HUES64 (cell line): ENCODE results near the gene PDE3B.

Source experiments
- H3K27ac ChIP-seq: 2 replicates; pipeline ENCODE4 v1.7.0; 2013; ENCODE audit warnings: low read depth, low read length, inconsistent platforms
- H3K27me3 ChIP-seq: 2 replicates; pipeline ENCODE4 v1.6.1; 2013; ENCODE audit warnings: mild to moderate bottlenecking, low read length; ENCODE audit not compliant: insufficient read depth
- H3K36me3 ChIP-seq: 2 replicates; pipeline ENCODE4 v1.6.1; 2013; ENCODE audit warnings: mild to moderate bottlenecking, low read length; ENCODE audit not compliant: insufficient read depth
- H3K4me1 ChIP-seq: 2 replicates; pipeline ENCODE4 v1.6.1; 2013; ENCODE audit warnings: mild to moderate bottlenecking, low read length, moderate library complexity; ENCODE audit not compliant: insufficient read depth
- H3K4me3 ChIP-seq: 2 replicates; pipeline ENCODE4 v1.5.1; 2013; ENCODE audit warnings: mild to moderate bottlenecking, low read length, moderate library complexity
- H3K9ac ChIP-seq: 2 replicates; pipeline ENCODE4 v1.6.1; 2013; ENCODE audit warnings: mild to moderate bottlenecking, low read depth, low read length
- H3K9me3 ChIP-seq: 2 replicates; pipeline ENCODE4 v1.6.1; 2013; ENCODE audit warnings: low read depth, low read length; ENCODE audit not compliant: insufficient read depth
- WGBS: fragments of 150-250, 120-280 bp; methylation state at CpG from one replicate; pipeline ENCODE4 v1.1.7; 2013; ENCODE audit warnings: missing lambda C conversion rate; 5-methylcytosine and 5-hydroxymethylcytosine counted together

PDE3B gene

GRCh38 chr11:14908214-14908880, 264.7 kb downstream of the PDE3B start:
- no peaks in the 10 kb centered on the region for H3K9me3 ChIP-seq
- H3K4me3 ChIP-seq: no peak overlapping the region
- H3K27ac ChIP-seq: no peak overlapping the region
- H3K27me3 ChIP-seq: no peaks in the 10 kb centered on the region
- WGBS: 64% methylated on average over 6 of the region's 6 CpGs
- no peaks in the 10 kb centered on the region for H3K36me3 ChIP-seq
- H3K4me1 ChIP-seq: no peaks in the 10 kb centered on the region
- no peak overlapping the region for H3K9ac ChIP-seq

GRCh38 chr11:14914536-14914935, 270.9 kb downstream of the PDE3B start:
- Histone ChIP-seq H3K9ac (no peak overlapping the region), H3K36me3 (no peaks in the 10 kb centered on the region), H3K4me1 (no peaks in the 10 kb centered on the region), H3K27me3 (no peaks in the 10 kb centered on the region), H3K27ac (no peak overlapping the region), H3K4me3 (no peak overlapping the region), H3K9me3 (peaks cover 3% of the 10 kb centered on the region; the same call in 1 of the 2 replicates)
- 86% methylated on average over 3 of the region's 3 CpGs for WGBS

GRCh38 chr11:14916403-14916802, 272.8 kb downstream of the PDE3B start:
- peaks cover 3% of the 10 kb centered on the region; the same call in 1 of the 2 replicates for H3K9me3 ChIP-seq
- H3K9ac ChIP-seq: no peak overlapping the region
- WGBS: 80% methylated on average over 1 of the region's 1 CpG
- H3K27me3 ChIP-seq: no peaks in the 10 kb centered on the region
- H3K27ac ChIP-seq: no peak overlapping the region
- no peaks in the 10 kb centered on the region for H3K4me1 ChIP-seq
- H3K36me3 ChIP-seq: no peaks in the 10 kb centered on the region
- H3K4me3 ChIP-seq: no peak overlapping the region
